ENCODE data around the gene SNAP25.

SNAP25 gene

DNA sequence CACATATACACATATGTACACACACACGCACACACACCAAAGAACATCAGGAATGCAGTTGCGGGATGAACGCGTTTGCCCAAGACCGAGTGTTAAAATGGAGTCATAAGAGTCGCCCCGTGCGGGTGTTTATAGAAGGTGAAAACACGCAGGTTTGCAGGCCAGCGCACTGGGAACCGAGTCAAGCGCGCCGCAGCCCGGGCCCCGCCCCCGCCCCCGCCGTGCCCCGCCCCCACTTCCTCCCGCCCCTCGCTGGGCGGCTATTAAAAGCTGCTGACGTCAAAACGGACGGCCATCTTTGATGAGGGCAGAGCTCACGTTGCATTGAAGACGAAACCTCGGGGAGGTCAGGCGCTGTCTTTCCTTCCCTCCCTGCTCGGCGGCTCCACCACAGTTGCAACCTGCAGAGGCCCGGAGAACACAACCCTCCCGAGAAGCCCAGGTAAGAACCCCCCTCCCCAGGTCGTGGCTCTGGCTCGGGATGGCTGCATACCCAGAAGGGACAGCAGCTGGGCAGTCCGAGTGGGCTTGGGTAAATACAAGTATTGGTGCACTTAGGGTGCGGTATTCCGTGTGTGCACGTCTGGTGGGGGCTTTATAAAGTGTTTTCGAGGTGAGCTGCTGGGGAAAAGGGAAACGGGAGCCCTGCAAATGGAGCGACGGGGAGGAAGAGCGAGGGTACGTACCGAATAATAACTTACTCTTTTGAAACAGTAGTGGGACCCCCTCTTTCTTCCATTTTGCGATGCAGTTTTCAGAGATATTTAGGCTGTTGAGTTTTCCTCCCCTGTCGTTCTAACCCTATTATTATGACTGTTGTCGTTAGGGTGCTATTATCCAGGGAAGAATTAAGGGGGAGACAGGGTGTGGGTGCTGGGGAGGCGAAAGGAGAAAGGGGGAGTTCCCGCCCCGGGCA, at the start of gene SNAP25:
SNAP25 (plus strand) TSS at position 295 of the 916 bp plus-strand sequence. CDS start 56,662 bp downstream, outside the sequence.
- no peak for DNase-seq (ENCODE audit: low read depth)

GRCh38 chr20:10169752-10170151, 48.9 kb upstream of the SNAP25 start:
- no peak for DNase-seq (ENCODE audit: low read depth)

GRCh38 chr20:10170261-10170660, 48.4 kb upstream of the SNAP25 start:
- DNase-seq (ENCODE audit: low read depth), result no peak

GRCh38 chr20:10171864-10172751, 46.5 kb upstream of the SNAP25 start:
- DNase-seq (ENCODE audit: low read depth), result no peak

DNA sequence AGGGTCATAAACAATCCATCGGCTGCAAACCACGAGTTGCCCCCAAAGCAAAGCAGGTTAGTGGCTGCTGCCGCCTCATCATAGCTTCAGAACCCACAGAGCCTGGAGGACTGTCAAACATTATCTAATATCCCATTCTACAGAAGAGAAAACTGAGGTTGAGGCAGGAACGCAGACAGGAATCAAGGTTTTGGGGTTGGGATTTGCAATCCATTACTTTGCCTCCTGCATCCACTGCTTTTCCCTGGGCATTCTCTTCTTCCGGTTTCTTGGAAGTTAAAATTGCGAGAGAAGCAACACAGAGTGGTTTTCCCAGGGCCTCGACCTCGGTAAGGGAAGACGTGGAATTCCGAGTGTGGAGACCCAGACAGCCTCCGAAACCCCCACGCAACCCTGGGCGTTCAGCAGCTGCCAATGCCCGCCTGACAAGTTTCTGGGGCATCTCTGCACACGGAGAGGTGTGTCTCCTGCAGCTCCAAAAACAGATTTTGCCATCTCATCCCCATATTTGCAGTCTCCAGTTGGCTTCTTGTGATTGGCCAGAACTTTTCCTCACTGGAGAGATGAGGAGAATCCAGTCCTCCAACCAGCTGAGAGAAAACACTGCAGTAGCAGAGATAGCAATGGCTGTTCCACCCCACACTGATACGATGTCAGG, 45.5 kb upstream of the SNAP25 start:
- DNase-seq (ENCODE audit: low read depth), result no peak

DNA sequence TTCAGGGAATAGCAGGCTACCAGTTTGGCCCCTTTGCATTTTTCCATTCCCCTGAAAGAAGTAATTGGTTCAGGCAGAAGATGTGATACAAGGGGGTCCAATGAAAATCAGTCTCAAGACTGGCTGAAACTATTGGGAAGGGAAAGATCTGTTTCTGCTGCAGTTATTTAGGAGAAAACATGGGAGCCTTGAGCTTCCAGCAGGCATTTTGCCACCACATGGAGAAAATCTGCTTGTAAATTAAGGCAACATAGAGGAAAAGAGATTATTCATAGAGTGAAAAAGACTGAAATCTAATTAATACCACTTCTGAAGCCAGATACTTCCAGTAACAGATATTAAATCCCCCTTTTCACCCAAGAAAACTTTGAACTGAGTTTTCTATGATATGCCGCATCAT, 44.2 kb upstream of the SNAP25 start:
- no peak for DNase-seq (ENCODE audit: low read depth)

DNA sequence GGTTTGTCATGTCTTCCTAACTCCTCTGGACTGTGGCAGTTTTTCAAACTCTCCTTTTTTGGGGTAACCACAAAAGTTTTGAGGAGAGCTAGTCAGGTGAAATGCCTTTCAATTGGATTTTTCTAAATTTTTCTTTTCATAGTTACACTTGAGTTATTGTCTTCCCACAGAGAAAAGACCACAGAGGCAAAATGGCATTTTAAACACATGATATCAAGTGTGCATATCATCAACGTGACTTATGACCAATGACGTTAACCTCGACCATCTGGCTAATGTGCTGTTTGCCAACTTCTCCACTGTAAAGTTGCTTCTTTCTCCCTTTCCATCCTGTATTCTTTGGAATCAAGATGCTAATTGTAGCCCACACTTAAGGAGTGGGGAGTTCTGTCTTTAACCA, 41.3 kb upstream of the SNAP25 start:
- DNase-seq (ENCODE audit: low read depth), result no peak

DNA sequence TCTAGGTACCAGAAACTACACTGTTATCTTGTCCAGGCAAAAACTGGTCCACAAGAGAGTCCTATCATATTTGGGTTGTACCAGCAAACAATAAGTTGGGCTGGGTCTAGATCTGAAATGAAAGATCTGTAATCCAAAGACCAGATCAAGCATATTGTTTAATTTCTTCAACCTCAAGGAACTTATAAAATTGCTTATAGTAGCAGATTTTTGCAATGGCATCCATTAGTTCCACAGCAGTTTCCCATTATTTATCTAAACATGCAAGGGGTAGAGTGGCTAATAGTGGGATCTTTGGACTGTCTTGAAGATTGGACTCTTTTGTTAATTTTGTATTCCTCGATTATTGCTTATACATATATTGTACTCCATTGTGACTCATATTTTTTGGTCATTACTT, 40.5 kb upstream of the SNAP25 start:
- DNase-seq (ENCODE audit: low read depth), result no peak

DNA sequence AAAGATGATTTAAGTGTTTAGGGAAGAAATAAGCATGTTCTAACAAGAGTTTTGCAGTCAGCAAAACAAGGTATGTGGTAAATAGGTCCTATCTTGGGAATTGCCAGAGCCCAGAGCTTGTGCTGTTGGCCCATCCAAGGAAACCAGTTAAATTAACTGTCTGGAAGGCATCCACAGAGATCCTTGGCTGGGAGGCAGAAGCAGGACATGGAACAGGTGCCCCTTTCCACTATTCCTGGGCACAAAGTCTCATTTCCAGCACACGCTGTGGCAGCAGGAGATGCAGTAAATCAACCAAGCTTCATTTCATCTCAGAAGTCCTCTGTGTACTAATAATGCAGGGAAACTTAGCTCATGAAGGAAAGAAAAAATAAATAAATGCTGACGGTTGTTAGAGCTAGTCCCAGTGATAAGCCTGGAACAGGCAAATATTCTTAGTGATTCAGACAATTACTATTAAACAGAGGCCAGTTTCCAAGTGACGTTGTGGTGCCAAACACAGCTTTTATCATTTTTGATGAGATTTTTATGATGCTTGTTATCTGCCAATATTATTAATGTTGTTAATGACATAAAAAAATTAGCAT, 39.8 kb upstream of the SNAP25 start:
- no peak for DNase-seq (ENCODE audit: low read depth)

DNA sequence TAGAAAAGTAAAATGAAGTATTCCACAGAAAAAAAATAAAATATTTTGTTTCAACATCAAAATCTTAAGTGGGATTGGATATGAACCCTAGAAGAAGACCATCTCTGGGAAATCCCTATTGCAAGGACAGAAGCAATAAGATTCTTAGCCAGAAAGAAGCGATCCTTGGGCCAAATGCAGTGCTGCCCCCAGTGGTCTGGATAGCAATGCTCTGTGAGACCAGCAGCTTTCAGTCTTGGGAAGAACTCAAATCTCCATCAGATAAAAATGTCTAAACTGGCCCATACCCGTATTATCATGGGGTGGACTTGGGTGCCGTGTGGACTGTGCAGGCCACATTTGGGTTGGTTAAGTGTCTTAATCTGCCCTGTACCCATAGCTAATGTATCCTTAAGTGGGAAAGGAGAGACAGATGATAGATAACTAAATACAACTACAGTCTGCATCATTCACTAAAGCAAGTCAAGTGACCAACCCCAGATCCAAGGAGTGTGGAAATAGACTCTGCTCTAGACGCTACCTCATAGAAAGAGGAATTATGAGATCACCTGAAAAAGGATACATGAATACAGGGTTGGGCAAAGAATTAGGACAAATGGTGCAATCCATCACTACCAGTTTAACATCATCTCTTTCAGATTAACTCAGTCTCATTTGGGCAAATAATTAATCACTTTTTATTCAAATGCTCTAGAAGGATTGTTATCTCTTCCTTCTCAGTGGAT, 38.9 kb upstream of the SNAP25 start:
- DNase-seq (ENCODE audit: low read depth), result no peak

GRCh38 chr20:10180651-10181235, 37.9 kb upstream of the SNAP25 start:
- no peak for DNase-seq (ENCODE audit: low read depth)

DNA sequence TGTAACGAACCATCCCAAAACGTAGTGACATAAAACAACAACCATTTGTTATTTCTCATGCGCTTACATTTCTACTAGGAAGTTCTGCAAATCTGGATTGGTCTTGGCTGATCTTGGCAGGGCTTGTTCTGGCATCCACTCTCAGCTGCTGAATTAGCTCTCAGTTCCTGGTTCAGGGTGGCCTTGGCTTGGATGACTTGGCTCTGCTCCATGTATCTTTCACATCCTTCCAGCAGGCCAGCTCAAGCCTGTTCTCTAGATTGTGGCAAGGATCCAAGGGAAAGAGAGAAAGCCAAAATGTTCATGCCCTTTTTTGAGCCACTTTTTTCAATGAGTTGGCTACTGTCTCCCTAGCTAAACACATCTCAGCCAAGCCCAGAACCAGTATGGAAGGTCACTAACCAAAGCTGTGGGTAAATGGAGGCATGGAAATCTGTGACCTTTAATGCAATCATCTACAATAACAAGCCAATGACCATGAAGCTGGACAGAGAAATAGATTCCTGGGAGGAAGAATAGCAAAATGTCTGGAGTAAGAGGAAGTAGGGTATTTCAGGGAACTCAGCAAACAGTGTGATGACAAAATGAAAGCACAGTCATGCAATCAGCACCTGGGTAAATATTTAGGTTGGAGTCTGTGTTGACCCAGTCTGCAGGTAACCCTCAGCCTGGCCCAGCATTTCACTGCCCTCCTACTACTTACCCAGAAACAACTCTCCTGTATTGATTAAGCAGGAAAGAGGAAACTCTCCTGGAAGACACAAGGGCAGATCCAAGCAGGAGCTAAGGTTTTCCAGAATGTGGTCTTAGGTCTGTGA, 32.7 kb upstream of the SNAP25 start:
- no peak for DNase-seq (ENCODE audit: low read depth)

GRCh38 chr20:10190456-10190855, 28.2 kb upstream of the SNAP25 start:
- DNase-seq (ENCODE audit: low read depth), result no peak

DNA sequence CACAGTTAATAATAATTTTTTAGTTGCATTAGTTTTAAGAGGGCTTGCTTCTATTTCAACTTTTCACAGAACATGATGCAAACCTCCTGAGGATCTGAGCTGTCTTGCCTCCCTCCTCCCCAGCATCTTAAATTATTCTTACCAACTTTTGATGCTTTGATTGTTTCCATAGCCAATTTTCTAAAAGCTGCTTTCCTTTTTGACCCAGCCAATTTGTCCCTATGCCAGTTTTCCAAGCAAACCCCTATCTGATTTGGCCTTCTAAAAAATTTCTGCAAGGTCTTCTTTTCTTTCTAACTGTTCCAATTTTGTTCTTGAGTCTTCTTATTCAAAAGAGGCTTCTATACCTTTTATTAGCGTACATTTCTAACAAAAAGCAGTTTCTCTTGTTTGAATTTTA, 26.5 kb upstream of the SNAP25 start:
- no peak for DNase-seq (ENCODE audit: low read depth)

DNA sequence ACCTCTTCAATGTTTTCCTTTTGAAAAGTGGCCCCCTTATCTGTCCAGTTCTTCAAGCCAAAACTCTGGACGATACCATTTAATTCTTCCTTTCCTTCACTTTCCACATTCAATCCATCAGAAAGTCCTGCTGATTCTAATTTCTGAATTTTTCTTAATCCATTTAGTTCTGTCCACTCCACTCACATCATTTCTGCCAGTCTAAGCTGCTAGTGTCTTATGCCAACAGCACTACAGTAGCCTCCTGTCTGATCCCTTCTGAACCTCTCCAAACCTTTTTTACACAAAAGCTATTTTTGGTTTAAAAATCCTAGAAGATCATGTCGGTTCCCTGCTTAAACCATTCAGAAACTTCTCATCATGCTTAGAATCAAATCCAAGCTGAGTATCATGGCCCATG, 24.5 kb upstream of the SNAP25 start:
- DNase-seq (ENCODE audit: low read depth), result no peak

DNA sequence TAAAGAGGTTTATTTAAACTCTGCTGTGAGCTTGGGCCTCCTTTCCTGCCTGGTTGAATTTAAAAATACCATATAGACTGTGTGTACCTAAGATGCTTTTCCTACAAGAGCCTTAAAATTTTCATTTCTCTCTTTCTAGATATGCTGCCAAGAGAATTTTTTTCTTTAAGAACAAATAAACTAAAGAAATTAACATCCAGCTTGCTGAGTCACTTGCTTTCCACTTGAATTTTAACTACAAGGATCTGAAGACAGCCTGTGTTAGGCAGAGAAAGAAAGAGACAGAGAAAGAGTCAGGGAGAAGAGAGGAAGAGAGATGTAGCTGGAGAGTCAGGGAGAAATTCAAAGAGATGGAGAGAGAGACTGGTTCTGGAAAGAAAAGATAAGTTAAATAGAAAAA, 18.3 kb upstream of the SNAP25 start:
- DNase-seq (ENCODE audit: low read depth), result no peak

DNA sequence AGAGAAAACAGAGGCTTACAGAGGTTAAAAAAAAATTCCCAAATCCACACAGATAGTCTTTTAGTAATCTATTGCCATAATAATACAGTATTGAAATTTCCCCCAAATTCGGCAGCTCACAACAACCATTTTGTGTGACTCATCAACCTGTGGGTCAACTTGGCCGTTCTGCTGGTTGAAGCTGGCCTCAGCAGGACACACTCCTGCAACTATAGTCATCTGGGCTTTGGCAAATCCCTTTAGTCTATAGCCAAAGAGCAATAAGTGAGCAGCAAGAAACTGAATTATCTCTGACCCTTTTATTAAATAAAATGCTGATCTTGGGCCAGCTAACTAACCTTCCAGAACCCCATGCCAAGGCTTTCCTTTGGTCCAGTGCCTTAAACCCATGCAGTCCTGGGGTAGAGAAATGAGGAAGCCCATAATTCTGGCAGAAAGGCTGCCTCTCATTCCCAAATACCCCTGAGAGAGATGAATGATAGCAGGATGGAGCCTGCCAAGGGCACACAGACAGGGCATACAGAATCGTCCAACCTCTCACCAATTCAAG, 17.2 kb upstream of the SNAP25 start:
- DNase-seq (ENCODE audit: low read depth), result no peak

GRCh38 chr20:10209091-10209490, 9.5 kb upstream of the SNAP25 start:
- DNase-seq (ENCODE audit: low read depth), result no peak

- no peak for DNase-seq (ENCODE audit: low read depth)
Observed at GRCh38 chr20:10213526-10213925, 5.1 kb upstream of the SNAP25 start.
